GM21737 (cell line): ENCODE data around the gene SETSIP.
"Not testable (repeated sequence)": the region's sequence is repeated elsewhere in the genome, so short reads cannot be mapped to it uniquely, and the experiment has no call there.

Experiments
- ATAC-seq: cut with Tn5 transposase; IDR thresholded peaks from one replicate; pipeline ENCODE4 v1.9.1; 2021; ENCODE audit warnings: mild to moderate bottlenecking, moderate library complexity; ENCODE audit not compliant: unreplicated experiment

SETSIP gene, protein sequence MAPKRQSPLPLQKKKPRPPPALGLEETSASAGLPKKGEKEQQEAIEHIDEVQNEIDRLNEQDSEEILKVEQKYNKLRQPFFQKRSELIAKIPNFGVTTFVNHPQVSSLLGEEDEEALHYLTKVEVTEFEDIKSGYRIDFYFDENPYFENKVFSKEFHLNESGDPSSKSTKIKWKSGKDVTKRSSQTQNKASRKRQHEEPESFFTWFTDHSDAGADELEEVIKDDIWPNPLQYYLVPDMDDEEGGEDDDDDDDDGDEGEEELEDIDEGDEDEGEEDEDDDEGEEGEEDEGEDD

DNA sequence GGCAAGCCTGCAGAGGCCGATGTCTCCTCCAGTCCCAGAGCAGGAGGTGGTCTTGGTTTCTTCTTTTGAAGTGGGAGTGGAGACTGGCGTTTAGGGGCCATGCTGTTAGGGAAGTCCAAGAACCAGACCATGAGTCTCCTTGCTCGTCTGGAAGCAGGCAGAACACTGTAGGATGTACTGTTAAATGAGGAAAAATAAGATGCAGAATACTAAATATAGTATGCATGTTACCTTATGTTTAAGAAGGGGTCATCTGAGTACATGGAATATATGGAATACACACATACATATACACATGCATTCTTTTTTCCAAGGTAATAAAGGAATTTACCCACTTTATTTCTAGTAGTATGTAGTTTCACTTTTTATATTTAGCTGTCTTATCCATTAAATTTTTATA is at the start of gene SETSIP:
Gene SETSIP, minus strand, starts transcription at position 101 of the 400 bp plus-strand sequence. Its CDS starts 0 bp downstream, at position 101.
- ATAC-seq: no peak

- ATAC-seq: no peak
These were observed 48.7 kb upstream of the SETSIP start for GRCh38 chr1:92123868-92124267.

DNA sequence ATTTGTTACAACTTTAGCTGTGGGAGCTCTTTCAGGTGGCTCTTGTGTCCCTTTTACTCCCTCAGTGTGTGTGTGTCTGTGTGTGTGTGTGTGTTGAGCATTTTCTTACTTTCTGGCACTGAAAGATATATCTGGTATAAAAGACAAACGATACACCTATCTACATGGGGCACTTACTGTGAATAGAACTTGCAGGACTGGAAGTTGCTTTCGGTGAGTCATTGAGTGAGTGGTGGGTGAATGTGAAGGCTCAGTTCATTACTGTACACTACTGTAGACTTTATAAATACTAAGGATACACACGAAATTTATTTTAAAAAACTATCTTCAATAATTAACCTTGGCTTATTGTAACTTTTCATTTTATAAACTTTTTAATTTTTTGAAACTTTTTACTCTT is 43.6 kb upstream of the SETSIP start:
- no peak for ATAC-seq

DNA sequence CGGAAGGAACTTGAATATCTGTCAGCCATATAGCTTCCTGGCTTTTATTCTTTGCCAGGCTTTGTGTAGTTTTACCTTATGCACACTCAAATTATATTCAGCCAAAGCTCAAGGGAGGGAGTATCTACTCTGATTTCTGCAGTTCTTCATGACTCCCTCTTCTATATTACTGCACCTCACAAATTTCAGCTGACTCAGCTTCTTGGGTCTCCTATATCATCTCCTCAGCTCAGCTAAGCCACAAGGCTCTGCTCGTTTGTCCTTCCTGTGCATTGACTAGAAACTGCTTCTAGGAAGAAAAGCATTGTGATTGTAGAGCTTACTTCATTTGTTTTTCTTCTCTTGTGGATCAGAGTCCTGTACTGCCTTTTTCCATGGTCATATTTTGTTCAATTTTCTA is 42.3 kb upstream of the SETSIP start:
- no peak for ATAC-seq

GRCh38 chr1:92108631-92109030 is 33.4 kb upstream of the SETSIP start:
- ATAC-seq: no peak

DNA sequence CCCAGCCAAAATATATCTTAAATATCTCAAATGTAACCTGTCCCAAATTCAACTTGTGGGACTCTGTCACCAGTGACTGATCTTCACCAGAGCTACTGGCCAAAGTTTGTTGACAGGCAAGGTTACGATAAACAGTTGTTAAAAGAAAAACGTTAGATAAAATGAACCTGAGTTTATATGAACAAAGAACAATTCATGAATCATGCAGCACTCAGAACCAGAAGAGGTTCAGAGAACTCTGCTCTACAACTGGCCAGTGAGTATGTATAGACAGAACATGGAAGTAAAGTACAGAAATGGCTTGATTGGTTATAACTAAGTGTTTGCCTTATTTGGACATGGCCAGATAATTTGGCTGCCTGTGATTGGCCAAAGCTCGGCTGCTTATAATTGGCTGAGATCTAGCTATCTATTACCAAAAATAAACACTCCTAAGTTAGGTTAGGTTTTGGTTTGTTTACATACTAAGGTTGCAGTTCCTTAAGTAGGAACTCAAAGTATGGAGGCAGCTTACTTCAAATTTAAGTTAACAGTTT is 30.4 kb upstream of the SETSIP start:
- no peak for ATAC-seq

DNA sequence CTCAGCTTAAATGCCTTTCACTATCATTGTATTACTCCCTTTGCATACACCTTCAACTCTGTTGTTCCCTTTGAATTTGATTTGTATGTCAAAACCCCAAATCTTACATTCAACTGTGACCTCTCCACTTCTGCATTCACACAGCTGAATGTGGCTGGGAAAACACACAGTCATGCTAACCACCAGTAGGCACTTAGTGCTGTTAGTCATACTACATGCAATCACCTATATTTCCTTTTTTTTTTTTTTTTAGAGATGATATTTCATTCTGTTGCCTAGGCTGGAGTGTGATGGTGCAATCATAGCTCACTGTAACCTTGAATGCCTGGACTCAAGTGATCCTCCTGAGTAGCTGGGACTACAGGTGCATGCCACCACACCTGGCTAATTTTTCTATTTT is 21.1 kb upstream of the SETSIP start:
- no peak for ATAC-seq

DNA sequence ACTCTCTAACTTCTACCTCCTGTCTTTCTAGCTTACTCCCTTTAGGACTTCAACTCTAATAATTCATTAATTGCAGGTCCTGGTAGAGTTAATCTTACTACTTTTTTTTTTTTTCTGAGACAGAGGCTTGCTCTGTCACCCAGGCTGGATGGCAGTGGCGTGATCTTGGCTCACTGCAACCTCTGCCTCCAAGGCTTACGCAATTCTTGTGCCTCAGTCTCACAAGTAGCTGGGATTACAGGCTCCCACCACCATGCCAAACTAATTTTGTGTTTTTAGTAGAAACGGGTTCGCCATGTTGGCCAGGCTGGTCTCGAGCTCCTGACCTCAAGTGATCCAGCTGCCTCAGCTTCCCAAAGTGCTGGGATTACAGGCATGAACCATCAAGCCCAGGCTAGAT is 20.7 kb upstream of the SETSIP start:
- ATAC-seq: no peak

GRCh38 chr1:92094595-92094994 is 19.4 kb upstream of the SETSIP start:
- ATAC-seq: no peak

DNA sequence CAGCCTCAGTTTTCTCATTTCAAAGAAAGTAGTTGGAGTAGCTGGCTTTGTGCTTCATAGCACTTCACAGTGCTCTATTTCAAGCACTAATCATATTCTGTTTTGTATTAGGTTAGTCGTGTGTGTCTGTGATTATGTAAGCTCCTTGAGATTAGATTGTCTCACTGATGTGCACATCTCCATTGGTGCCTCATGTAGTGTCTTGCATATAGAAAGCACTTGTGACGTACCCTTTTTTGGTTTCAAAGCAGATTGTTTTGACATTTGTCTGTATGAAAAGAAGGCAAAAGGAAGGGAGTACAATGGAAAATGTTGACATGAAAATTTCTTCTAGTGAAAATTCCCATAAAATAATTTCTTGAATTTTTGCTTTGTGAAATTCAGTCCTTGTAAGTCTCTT is 18.9 kb upstream of the SETSIP start:
- no peak for ATAC-seq

- ATAC-seq: no peak
These were observed 16.4 kb upstream of the SETSIP start for GRCh38 chr1:92091625-92092024.

GRCh38 chr1:92087542-92087941 is 12.3 kb upstream of the SETSIP start:
- no peak for ATAC-seq

DNA sequence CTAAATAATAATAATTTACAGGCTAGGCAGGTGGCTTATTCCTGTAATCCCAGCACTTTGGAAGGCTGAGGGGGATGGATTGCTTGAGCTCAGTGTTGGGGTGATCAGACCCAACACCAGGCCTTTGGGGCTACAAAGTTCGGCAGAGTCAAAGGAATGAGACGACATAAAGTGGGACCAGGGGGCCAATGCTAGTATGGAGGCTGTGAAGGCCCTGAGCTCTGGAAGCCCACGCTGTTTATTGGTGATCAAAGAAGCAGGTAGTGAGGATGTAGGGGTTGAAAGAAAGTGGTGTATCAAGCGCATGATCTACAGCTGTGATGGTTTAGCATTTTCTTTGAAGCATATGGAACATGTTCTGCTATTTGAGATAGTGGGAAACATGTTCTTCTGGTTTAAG is 10.5 kb upstream of the SETSIP start:
- no peak for ATAC-seq

DNA sequence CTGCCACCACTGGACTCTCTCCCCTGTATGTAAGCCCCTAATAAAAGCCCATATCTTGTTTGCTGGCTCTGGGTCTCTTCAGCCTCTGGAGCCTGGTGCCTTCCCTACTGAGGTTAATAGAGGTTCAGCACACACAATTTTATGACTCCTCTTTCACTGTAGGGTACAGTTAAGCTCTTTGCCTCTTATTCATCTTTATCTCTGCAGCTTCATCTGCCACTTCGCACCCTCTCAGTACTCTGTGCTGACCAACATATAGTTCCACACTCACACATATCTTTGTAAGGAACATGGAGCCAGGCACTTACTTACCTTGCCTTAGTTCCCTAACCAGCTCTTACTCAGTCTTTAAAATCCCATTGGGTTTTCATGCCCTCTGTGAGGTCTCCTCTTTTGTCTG is 9.4 kb upstream of the SETSIP start:
- no peak for ATAC-seq

DNA sequence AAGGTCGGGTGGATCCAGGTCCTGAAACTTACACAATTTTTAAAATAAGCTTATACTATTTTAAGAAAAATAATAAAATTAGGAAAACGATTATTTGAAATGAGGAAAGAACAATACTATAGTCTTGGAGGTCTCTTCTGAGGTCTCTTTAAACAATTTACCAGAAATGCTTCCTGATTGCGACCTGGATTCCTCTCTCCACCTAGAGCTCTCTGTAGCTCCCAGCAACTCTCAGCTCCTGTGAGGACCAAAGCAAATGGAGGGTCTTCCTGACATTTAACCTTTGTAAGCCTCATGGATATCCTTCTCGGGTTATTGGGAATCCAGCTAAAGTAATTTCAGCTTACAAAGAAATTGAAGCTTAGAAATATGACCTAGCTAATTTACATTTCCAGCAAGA is 5.8 kb upstream of the SETSIP start:
- no peak for ATAC-seq

- ATAC-seq: peak; percentile 97
These were observed 5.1 kb upstream of the SETSIP start, which contains the start of gene BTBD8 for GRCh38 chr1:92080128-92080985. Gene BTBD8, plus strand, starts transcription at chr1:92080345. Its CDS starts 227 bp downstream, at chr1:92080572.

DNA sequence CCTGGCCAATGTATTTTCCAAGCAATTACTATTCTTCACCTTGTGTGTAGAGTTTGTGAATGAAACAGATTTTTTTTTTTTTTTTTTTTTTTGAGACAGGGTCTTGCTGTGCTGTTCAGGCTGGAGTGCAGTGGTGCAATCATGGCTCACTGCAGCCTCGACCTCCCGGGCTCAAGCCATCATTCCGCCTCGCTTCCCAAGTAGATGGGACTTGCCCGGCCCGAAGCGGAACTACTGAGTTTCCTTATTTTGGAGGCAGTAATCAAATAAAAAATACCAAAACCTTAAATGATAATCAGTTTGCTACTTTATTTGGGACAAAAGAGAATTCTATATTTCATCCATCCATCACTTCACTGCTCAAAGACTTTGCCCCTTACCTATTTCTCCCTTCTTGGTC is 4.2 kb upstream of the SETSIP start:
- ATAC-seq: no peak

- not testable (repeated sequence) for ATAC-seq
These were observed 2.9 kb upstream of the SETSIP start for GRCh38 chr1:92078077-92078476.

GRCh38 chr1:92076363-92076762 is 1.2 kb upstream of the SETSIP start:
- no peak for ATAC-seq

- ATAC-seq: not testable (repeated sequence)
These were observed 765 bp downstream of the SETSIP start for GRCh38 chr1:92074446-92074845.

DNA sequence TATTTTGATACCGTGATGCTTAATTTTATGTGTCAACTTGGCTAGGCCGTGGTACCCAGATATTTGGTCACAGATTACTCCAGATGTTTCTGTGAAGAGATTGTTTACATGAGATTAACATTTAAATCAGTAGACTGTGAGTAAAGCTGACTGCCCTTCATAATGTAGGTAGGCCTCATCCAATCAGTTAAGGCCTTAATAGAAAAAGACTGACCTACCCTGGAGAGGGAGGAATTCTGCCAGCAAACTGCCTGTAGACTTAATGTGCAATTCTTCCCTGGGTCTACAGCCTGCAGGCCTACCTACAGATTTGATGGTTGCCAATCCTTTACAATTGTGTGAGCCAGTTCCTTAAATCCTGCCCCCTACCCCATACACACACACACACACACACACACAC is 4.3 kb downstream of the SETSIP start:
- ATAC-seq: no peak

DNA sequence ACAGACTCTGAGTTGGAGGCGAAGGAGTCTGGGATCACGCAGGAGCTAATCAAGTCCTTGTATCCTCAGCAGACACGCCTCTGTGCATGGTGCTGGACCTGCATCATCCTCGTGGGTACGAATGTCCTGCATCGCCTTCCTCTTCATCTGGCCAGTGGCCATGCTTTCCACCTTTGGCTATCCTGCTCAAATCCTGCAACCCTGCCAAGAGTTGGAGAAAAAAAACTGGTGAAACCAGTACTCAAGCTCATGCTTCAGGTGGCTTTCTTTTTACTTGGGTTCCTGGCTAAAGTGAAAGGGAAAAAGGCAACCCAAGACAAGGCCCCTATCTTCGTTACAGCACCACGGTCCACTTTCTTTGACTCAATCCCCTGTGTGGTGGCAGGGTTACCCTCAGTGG is 8.9 kb downstream of the SETSIP start:
- no peak for ATAC-seq
